ENCODE results near the gene HSD17B12.
A peak's percentile ranks its signal among the peaks of the same experiment; 100 is the strongest.
"Not testable (repeated sequence)": the region's sequence is repeated elsewhere in the genome, so short reads cannot be mapped to it uniquely, and the experiment has no call there.

Gene HSD17B12

DNA sequence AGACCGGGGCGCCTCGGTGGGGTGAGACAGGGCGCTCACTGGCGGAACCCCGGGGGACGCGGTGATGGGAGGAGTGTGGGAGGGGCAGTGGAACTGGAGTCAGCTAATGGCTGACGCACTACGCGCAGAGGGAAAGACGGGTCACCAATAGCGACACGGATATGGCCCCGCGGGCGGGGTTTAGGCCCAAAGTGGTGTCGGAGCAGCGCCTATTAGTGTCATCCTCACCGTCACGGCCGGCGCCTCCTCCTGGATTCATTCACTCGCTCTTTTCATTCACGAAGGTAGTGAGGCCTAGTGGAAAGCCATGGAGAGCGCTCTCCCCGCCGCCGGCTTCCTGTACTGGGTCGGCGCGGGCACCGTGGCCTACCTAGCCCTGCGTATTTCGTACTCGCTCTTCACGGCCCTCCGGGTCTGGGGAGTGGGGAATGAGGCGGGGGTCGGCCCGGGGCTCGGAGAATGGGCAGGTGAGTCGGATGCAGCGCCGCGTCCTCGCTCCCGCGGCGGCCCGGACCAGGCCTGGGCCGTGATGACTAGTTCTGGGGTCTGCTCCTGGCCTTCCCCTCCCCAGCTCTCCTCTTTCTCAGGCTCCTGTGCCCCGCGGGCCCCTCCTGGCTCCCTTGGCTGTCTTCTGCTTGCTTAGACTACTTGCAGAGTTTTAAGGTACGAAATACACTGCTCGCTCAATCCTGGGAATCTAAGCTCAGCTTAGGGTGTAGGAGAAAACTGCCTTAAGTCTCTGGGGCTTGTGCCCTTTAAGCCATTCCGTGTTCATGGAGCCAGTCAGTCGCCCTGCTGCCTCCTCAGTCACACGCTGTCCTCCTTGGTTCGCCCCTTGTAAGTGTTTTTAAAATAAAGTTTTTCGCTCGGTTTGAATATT lies at the start of gene HSD17B12:
Gene HSD17B12, plus strand, starts transcription at position 218 of the 880 bp plus-strand sequence. Its CDS starts 90 bp downstream, at position 308.
- peak; percentile 93 for DNase-seq (ENCODE audit: low read depth)

GRCh38 chr11:43631732-43632131 lies 48.8 kb upstream of the HSD17B12 start:
- DNase-seq (ENCODE audit: low read depth) = no peak

DNA sequence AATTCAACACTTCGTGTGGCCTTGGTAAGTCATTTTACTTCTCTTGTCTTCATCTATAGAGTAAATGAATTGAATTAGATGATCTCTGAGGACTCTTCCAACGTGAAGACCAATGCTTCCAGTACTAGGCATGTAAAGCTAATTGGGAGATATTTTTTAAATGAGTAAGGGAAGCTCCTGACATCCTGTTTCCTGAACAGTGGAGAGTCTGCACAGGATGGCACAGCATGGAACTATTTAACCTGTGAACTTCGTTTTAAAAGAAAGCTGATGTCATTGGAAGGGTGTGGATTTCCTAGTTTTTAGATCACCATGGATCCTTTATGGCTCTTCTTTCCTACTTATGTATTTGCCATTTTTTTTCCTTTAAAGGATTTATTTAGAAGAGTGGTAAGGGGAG lies 48.4 kb upstream of the HSD17B12 start:
- DNase-seq (ENCODE audit: low read depth) = no peak

DNA sequence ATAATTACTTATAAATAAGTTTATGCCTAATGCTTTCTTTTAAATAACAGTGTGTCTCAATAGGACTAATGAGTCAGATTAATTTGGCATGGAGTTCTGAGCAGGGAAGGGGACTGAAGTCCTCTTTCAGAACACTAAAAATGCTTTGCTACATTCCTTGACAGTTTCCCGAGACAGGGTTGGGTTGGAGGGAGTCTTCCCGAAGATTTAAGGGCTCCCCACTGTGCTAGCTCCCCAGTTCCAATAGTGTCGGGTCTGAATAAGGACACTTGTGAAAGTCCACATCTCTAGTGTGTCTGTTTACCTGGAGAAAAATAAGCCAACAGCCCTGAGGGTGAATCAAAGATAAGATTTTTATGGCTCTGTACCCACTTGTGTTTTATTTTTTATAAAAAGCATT lies 41.8 kb upstream of the HSD17B12 start:
- no peak for DNase-seq (ENCODE audit: low read depth)

GRCh38 chr11:43639224-43639623 lies 41.3 kb upstream of the HSD17B12 start:
- DNase-seq (ENCODE audit: low read depth) = no peak

- no peak for DNase-seq (ENCODE audit: low read depth)
These were observed 40.6 kb upstream of the HSD17B12 start for GRCh38 chr11:43639920-43640319.

DNA sequence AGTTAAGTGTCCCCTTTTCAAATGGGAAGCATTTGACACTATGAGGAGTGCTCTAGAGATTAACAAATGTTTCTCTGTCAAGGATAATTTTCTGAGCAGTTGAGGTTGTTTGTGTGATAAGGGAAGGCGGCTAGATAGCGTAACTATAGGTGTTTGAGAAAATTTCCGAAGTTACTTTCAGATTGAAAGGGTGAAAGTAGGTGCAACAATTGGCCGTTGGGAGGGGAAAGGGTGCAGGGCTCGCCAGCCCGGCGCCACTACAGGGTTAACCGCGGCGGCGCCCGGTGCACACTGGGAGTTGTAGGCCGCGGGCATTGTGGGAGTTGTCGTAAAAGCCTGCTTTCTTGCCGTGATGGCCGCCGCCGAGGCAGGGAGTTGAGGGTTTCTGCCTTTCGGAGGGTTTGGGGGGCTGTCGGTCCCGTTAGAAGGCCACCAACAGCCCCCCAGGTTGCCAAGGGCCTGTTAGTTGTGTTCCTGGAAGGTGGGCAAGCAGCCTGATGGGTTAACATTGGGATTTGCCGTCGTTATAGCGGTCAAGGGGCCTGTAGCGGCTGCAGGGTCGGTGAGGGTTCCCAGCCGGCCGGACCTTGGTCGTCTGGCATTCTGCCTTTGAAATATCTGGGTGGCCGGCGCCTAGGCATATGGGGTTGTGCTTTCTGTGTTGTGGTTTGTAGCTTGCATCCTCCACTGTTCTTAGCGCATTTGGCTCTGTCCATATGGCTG lies 36.5 kb upstream of the HSD17B12 start:
- peak; percentile 59 for DNase-seq (ENCODE audit: low read depth)

DNA sequence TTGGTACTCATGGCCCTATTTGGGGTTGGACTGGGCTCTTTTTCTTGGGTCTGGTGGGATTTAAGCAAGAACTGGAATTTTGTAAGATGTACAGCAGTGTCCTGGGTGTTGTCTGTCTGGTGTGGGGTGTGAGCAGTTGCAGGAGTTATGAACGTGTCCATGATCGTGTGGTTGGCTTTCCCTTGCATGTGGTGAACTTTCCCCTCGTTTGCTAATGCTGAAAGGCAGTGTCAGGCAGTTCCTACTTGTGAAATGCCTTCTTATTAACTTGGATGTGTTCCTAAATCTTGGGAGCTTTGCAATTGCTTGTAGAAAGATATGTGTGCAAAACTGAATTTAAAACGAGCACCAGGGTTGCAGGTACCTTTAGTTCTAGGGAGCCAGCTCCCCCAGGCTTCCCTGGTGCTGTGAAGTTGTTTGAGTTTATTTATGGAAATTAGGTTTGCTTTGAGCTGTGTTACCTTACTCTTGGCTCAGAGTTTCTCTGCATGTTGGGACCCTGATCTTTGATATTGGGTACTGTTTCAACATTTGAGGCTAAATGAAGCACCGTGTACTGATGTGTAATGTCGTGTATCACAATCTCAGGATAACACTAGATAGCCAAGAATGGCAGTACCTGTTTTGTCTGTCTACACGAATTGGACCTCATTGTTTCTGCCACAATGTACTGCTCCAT lies 35.8 kb upstream of the HSD17B12 start:
- no peak for DNase-seq (ENCODE audit: low read depth)

DNA sequence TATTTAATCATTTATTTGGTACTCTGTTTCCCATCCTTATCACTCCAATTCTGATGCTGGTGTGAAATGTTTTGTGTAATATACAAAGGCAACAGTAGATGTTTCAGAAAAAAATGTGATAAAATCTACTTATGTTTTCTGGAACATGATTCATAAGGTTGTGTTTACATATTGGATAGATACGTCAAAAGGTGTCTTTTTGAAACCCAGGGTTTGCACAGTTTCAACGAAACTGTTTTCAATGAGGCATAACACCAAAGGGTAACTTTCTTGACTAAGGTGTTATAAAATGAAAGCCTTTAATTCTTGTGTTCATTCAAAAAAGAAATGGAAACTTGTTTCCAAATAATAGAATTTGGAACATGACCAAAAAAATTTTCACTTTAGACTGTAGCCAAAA lies 33.8 kb upstream of the HSD17B12 start:
- no peak for DNase-seq (ENCODE audit: low read depth)

DNA sequence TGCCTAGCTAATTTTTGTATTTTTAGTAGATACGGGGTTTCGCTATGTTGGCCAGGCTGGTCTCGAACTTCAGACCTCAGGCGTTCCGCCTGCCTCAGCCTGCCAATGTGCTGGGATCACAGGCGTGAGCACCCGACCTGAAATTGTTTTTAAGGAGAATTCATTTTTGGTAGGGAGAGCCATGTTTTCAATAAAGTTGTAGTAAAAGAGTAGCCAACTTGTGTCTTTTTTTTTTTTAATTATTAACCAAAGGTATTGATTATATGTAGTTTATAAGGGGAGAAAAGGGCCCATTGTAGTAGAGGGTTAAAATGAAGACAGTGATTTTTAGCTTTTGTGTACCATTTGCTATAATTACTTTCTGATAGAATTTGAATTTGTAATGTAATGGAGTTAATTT lies 31.6 kb upstream of the HSD17B12 start:
- DNase-seq (ENCODE audit: low read depth) = no peak

- no peak for DNase-seq (ENCODE audit: low read depth)
These were observed 31.0 kb upstream of the HSD17B12 start for GRCh38 chr11:43649501-43649900.

DNA sequence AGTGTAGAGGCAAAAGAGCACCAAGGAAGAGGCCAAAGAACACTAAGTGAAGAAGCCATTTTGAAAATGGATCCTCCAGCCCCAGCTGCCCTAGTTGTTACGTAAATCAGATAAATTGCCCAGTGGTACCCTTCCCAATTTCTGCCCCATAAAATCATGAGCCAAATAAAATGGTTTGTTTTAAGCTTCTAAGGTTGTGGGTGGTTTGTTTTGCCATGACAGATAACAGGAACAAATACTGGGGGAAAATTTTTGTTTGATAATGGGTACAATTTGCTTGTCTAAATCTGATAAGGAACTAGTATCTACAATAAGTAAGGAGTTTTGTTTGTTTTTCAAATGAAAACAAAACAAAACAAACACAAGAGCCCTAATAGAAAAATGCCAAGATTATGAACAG lies 30.6 kb upstream of the HSD17B12 start:
- no peak for DNase-seq (ENCODE audit: low read depth)

DNA sequence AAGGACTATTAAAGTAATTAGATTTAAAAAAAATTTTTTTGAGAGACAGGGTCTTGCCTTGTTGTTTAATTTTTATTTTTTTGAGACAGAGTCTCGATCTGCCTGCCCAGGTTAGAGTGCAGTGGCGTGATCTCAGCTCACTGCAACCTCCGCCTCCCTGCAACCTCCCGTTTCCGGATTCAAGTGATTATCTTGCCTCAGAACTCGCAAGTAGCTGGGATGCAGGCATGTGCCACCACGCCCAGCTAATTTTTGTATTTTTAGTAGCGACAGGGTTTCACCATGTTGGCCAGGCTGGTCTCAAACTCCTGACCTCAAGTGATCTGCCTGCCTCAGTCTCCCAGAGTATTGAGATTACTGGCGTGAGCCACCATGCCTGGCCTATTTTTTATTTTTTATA lies 17.5 kb upstream of the HSD17B12 start:
- not testable (repeated sequence) for DNase-seq (ENCODE audit: low read depth)

DNA sequence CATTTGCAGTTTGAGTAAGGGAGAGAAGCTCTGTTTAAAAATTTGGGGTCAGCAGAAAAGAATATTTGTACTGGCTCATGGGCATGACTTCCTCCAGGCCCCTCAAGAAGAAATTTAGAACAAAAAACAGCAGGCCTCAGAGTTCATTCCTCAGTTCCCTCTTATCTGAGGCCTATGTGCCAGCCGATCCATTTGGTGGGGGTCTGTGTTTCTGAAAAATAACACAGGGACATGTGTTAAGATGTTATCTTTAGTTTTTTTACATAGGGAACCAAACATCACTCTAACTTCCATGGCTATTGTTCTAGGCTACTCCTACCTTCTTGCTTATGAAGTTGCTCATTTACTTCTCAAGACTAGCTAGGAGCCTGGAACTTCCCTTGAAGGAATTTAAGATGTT lies 16.2 kb upstream of the HSD17B12 start:
- DNase-seq (ENCODE audit: low read depth) = no peak

DNA sequence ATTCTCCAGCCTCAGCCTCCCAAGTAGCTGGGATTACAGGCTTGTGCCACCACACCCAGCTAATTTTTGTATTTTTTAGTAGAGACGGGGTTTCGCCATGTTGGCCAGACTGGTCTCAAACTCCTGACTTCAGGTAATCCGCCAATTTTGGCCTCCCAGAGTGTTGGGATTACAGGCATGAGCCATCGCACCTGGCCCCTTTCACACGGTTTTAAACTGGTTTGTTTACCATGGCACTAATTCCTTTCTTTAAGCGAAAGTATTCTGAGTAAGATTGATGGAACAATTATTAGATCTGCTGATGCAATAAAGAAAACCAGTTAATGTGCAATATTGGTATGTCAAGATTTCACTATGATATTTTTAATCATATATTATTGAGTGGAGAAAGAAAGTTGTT lies 9.3 kb upstream of the HSD17B12 start:
- not testable (repeated sequence) for DNase-seq (ENCODE audit: low read depth)

- no peak for DNase-seq (ENCODE audit: low read depth)
These were observed 6.0 kb upstream of the HSD17B12 start for GRCh38 chr11:43674560-43674959.

DNA sequence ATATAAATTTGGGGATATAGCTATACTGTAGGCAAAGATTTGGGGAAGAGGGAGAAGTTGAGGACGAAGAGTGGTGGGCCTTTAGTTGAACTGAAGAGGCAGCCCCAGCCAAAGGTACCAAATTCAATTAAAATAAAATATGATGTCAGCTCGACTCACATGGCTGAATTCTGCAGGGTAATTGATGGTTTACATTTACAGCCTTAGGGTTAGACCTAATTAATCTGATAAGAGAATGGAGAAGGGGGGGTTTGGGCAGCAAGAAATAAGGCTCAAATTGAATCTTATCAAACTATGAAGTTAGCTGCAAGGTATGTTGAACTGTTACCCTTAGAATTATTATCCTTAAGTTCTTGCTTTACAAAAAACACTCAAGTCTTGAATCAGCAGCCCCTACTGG lies 3.6 kb upstream of the HSD17B12 start:
- no peak for DNase-seq (ENCODE audit: low read depth)

DNA sequence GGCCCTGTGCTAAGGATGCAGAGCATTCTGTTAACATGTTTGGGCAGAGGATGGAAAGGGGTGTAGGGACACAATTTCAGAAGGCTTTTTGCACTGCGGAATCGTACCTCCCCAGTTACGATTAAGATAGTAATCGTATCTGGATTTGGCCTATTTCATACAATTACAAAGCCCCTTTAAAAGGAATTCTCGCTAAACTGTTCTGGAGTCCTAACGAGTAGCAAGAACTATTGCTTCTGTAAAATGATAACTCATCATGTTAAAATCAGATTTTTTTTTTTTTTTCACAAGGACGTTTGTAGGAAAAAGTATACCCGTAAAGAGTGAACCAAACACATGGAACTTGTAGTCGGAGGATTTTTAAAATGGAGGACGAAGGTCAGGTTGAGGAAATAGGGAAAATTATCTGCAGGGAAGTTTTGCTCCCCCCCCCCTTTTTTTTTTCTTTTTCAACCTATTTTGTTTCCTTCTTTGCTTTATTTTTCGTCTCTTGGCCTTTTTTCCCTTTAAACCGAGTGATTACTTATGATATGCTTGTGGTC lies 934 bp downstream of the HSD17B12 start:
- DNase-seq (ENCODE audit: low read depth) = no peak

DNA sequence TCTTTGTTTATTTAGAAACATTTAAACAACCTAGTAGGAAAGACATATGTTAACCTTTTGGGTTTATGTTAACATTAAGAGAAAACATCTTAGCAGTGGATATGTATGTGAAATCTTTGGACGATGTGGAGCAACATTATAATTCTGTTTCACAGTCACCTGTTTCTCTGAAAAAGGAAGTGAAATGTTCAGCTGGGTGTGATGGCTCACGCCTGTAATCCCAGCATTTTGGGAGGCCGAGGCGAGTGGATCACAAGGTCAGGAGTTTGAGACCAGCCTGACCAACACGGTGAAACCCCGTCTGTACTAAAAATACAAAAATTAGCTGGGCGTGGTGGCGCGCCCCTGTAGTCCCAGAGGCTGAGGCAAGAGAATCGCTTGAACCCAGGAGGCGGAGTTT lies 1.5 kb downstream of the HSD17B12 start:
- DNase-seq (ENCODE audit: low read depth) = not testable (repeated sequence)

- no peak for DNase-seq (ENCODE audit: low read depth)
These were observed 4.9 kb downstream of the HSD17B12 start for GRCh38 chr11:43685440-43685839.

DNA sequence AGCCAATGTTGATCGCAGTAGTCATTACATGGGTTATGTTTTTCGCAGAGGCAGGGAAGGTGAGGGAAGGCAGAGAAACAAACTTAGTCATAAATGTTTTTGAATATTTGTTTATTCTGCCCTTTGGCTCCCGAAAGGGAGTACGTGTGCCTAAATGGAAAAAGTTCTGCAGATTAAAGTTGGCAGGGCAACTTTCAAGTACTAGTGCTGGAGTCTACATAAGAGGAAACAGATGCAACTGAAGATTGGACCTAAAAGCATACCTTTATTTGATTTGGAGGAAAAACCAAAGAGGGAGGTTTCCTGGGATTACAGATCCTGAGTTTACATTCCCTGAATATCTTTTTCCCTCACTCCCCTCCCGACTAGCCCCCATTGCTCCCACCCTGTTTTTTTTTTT lies 5.7 kb downstream of the HSD17B12 start:
- no peak for DNase-seq (ENCODE audit: low read depth)

- DNase-seq (ENCODE audit: low read depth) = no peak
These were observed 6.7 kb downstream of the HSD17B12 start for GRCh38 chr11:43687120-43687791.
